Neuronal stem cell (in vitro differentiated cells): Measurements from ENCODE around the gene MTMR6.

Experiments used
- DNase-seq: peaks from one replicate; pipeline ENCODE4 v3.0.0-alpha.2; 2013; ENCODE audit warnings: low spot score
- H2AFZ ChIP-seq: one replicate; pipeline ENCODE4 v1.6.1; 2013; ENCODE audit warnings: mild to moderate bottlenecking, low read length, inconsistent platforms
- H2AK5ac ChIP-seq: 2 replicates; pipeline ENCODE4 v1.6.1; 2013; ENCODE audit warnings: low read depth, mild to moderate bottlenecking, inconsistent platforms, low read length, moderate library complexity, mixed read lengths
- H2BK120ac ChIP-seq: 2 replicates; pipeline ENCODE4 v1.6.1; 2013; ENCODE audit warnings: low read depth, mild to moderate bottlenecking, inconsistent platforms, low read length, moderate library complexity, mixed read lengths
- H2BK12ac ChIP-seq: one replicate; pipeline ENCODE4 v1.6.1; 2013; ENCODE audit warnings: low read length, inconsistent platforms
- H2BK15ac ChIP-seq: 2 replicates; pipeline ENCODE4 v1.6.1; 2013; ENCODE audit warnings: mild to moderate bottlenecking, low read length, inconsistent platforms, mixed read lengths
- H2BK5ac ChIP-seq: one replicate; pipeline ENCODE4 v1.6.1; 2013; ENCODE audit warnings: inconsistent platforms, mild to moderate bottlenecking, low read length, moderate library complexity
- H3K14ac ChIP-seq: one replicate; pipeline ENCODE4 v1.6.1; 2013; ENCODE audit warnings: low read length, inconsistent platforms
- H3K18ac ChIP-seq: 2 replicates; pipeline ENCODE4 v1.6.1; 2013; ENCODE audit warnings: low read length, inconsistent platforms
- H3K23ac ChIP-seq: 2 replicates; pipeline ENCODE4 v1.6.1; 2013; ENCODE audit warnings: low read depth, mild to moderate bottlenecking, mixed read lengths, low read length, inconsistent platforms; ENCODE audit not compliant: poor library complexity
- H3K27ac ChIP-seq: replicated peaks from 3 replicates; pipeline ENCODE4 v1.5.1; 2013; ENCODE audit warnings: low read length, inconsistent platforms
- H3K27me3 ChIP-seq, 3 experiments: 2 replicates each; pipeline ENCODE4 v1.6.1; 2013; ENCODE audit warnings: low read length in 3 of 3, mild to moderate bottlenecking in 2 of 3, inconsistent platforms in 1 of 3, low read depth in 1 of 3, mixed read lengths in 1 of 3, moderate library complexity in 1 of 3; ENCODE audit not compliant: control insufficient read depth in 3 of 3, insufficient read depth in 3 of 3
- H3K36me3 ChIP-seq, 2 donors: replicated peaks in 1 of 2; 2 replicates each; pipeline ENCODE4 v1.6.1; 2013; ENCODE audit warnings: low read length in 2 of 2; ENCODE audit not compliant: control insufficient read depth in 2 of 2, insufficient read depth in 2 of 2
- H3K4ac ChIP-seq: 2 replicates; pipeline ENCODE4 v1.6.1; 2013; ENCODE audit warnings: inconsistent platforms, mild to moderate bottlenecking, low read length, moderate library complexity
- H3K4me1 ChIP-seq, 2 donors: 1 replicate in 1 of 2; 2 replicates in 1 of 2; pipeline ENCODE4 v1.6.1; 2013; ENCODE audit warnings: low read length in 2 of 2, low read depth in 1 of 2; ENCODE audit not compliant: control insufficient read depth in 2 of 2, insufficient read depth in 1 of 2
- H3K4me2 ChIP-seq: one replicate; pipeline ENCODE4 v1.6.1; 2013; ENCODE audit warnings: mild to moderate bottlenecking, low read length, inconsistent platforms; ENCODE audit not compliant: insufficient read depth, poor library complexity, severe bottlenecking
- H3K4me3 ChIP-seq, 2 donors: 2 replicates each; pipeline ENCODE4 v1.5.1; 2013; ENCODE audit warnings: low read length in 2 of 2, mild to moderate bottlenecking in 2 of 2, inconsistent platforms in 1 of 2, moderate library complexity in 1 of 2
- H3K79me1 ChIP-seq: one replicate; pipeline ENCODE4 v1.6.1; 2013; ENCODE audit warnings: low read depth, mild to moderate bottlenecking, inconsistent platforms, low read length, moderate library complexity
- H3K9ac ChIP-seq: one replicate; pipeline ENCODE4 v1.6.1; 2013; ENCODE audit warnings: mild to moderate bottlenecking, low read depth, low read length, inconsistent platforms; ENCODE audit not compliant: poor library complexity
- H3K9me3 ChIP-seq, 2 donors: replicated peaks in 1 of 2; 2 replicates each; pipeline versions ENCODE3 to v1.6.1; 2013; ENCODE audit warnings: low read length in 2 of 2, mild to moderate bottlenecking in 2 of 2, inconsistent platforms in 1 of 2, low read depth in 1 of 2, mixed read lengths in 1 of 2, moderate library complexity in 1 of 2; ENCODE audit not compliant: control insufficient read depth in 2 of 2, insufficient read depth in 1 of 2
- H4K8ac ChIP-seq: one replicate; pipeline ENCODE4 v1.6.1; 2013; ENCODE audit warnings: low read depth, mild to moderate bottlenecking, inconsistent platforms, low read length, moderate library complexity
- H4K91ac ChIP-seq: one replicate; pipeline ENCODE4 v1.6.1; 2013; ENCODE audit warnings: low read length, low read depth, mild to moderate bottlenecking, inconsistent platforms; ENCODE audit not compliant: poor library complexity
- WGBS, 2 donors: extraction: QIAGEN DNeasy Blood & Tissue Kit; methylation state at CpG; one replicate each; pipeline ENCODE4 v1.1.7; 2013; ENCODE audit warnings: missing lambda C conversion rate in 2 of 2, mixed read lengths in 1 of 2; ENCODE audit not compliant: insufficient read length in 2 of 2, insufficient replicate concordance in 1 of 2; ENCODE audit errors: extremely low coverage in 2 of 2; 5-methylcytosine and 5-hydroxymethylcytosine counted together

The MTMR6 gene

DNA sequence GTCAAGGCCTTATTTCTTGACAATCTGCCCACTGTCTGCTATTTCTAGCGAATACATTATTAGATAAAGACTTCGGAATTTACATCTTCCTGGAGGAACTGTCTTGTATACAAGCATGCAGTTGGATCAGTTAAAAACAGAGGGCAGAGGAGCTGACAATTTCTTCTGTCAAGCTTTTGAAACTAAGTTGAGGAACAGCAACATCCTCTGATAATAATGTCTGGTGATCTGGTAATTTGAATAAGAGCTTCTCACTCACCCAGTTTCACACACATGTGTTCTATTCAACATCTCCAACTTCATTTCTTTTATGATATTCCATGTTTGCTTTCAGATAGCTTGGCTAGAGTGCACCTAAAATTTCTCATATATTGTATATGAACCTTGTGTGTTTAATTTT, 50.2 kb downstream of the MTMR6 start:
- no peak overlapping the region for H3K4ac ChIP-seq
- no peak overlapping the region for H4K91ac ChIP-seq
- H3K14ac ChIP-seq: no peak overlapping the region
- H3K9me3 ChIP-seq: no peaks in the 10 kb centered on the region
- H2AK5ac ChIP-seq: no peak overlapping the region
- WGBS, 2 donors: no CpG with 5 or more reads among the region's 2 CpGs
- H3K4me2 ChIP-seq: no peak overlapping the region
- H2BK120ac ChIP-seq: no peak overlapping the region
- no peaks in the 10 kb centered on the region for H3K79me1 ChIP-seq
- H3K27me3 ChIP-seq: no peaks in the 10 kb centered on the region
- no peak overlapping the region for H3K9ac ChIP-seq
- no peak overlapping the region for H3K4me3 ChIP-seq
- H3K36me3 ChIP-seq: no peaks in the 10 kb centered on the region
- H3K4me1 ChIP-seq: no peaks in the 10 kb centered on the region
- H4K8ac ChIP-seq: no peak overlapping the region
- H3K27ac ChIP-seq: no peak overlapping the region
- no peak overlapping the region for H2AFZ ChIP-seq
- DNase-seq: no peak
- no peak overlapping the region for H2BK15ac ChIP-seq
- H3K23ac ChIP-seq: no peak overlapping the region
- H3K18ac ChIP-seq: no peak overlapping the region
- H2BK12ac ChIP-seq: no peak overlapping the region
- H2BK5ac ChIP-seq: no peak overlapping the region

- no CpG with 5 or more reads among the region's 1 CpG for WGBS, 2 donors
- H2BK120ac ChIP-seq: no peak overlapping the region
- H4K91ac ChIP-seq: no peak overlapping the region
- H3K9ac ChIP-seq: no peak overlapping the region
- no peak for DNase-seq
- H3K4me1 ChIP-seq: peaks cover 0 to 1% of the 10 kb centered on the region in 2 donors
- H3K79me1 ChIP-seq: no peaks in the 10 kb centered on the region
- no peaks in the 10 kb centered on the region for H3K9me3 ChIP-seq
- no peak overlapping the region for H4K8ac ChIP-seq
- no peak overlapping the region for H2BK5ac ChIP-seq
- no peak overlapping the region for H2BK15ac ChIP-seq
- H3K36me3 ChIP-seq: no peaks in the 10 kb centered on the region
- H3K27me3 ChIP-seq: no peaks in the 10 kb centered on the region
- H3K27ac ChIP-seq: no peak overlapping the region
- H3K4me3 ChIP-seq: no peak overlapping the region
- H2AK5ac ChIP-seq: no peak overlapping the region
- H3K23ac ChIP-seq: no peak overlapping the region
- H2AFZ ChIP-seq: no peak overlapping the region
- no peak overlapping the region for H3K14ac ChIP-seq
- H2BK12ac ChIP-seq: no peak overlapping the region
- H3K18ac ChIP-seq: no peak overlapping the region
- no peak overlapping the region for H3K4me2 ChIP-seq
- no peak overlapping the region for H3K4ac ChIP-seq
Observed at GRCh38 chr13:25233861-25234260, 53.4 kb downstream of the MTMR6 start.

- Histone ChIP-seq H3K36me3 (no peaks in the 10 kb centered on the region), H2BK120ac (no peak overlapping the region), H2BK15ac (no peak overlapping the region), H2AFZ (peak overlapping the region; percentile 54), H3K79me1 (no peaks in the 10 kb centered on the region), H3K27ac (no peak overlapping the region), H2BK12ac (no peak overlapping the region), H3K9me3 (no peaks in the 10 kb centered on the region), H3K4me3 (no peak overlapping the region), H4K91ac (no peak overlapping the region), H4K8ac (no peak overlapping the region), H3K4me1 (peaks cover 0 to 1% of the 10 kb centered on the region in 2 donors), H2BK5ac (no peak overlapping the region), H3K4me2 (no peak overlapping the region), H3K9ac (no peak overlapping the region), H2AK5ac (no peak overlapping the region), H3K27me3 (no peaks in the 10 kb centered on the region), H3K14ac (no peak overlapping the region), H3K18ac (no peak overlapping the region), H3K4ac (no peak overlapping the region), H3K23ac (no peak overlapping the region)
- WGBS, 2 donors: no CpG with 5 or more reads among the region's 2 CpGs
- no peak for DNase-seq
Observed at GRCh38 chr13:25232937-25233515, 54.3 kb downstream of the MTMR6 start.

DNA sequence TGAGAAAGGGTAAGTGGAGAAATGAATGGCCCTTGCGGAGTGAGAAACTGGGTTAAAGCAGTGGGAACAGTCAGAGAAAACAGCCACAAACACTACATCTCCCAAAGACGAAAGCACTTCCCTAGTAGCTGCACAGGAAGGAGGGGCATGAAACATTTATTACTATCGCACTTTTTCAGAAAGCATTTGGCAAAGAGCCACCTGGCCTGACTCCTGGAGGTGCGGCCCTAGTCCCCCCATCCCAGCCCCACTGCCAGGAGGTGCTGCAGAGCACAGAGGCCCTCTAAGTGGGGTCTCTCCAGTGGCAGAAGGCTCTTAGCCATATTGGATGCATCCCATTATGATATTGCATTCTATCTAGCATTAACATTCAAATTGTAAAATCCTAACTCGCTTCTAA, 55.8 kb downstream of the MTMR6 start:
- Histone ChIP-seq H2BK12ac (no peak overlapping the region), H3K9me3 (no peaks in the 10 kb centered on the region), H3K9ac (no peak overlapping the region), H3K18ac (no peak overlapping the region), H2BK15ac (no peak overlapping the region), H3K14ac (no peak overlapping the region), H4K91ac (no peak overlapping the region), H2AFZ (no peak overlapping the region), H2BK5ac (no peak overlapping the region), H3K23ac (no peak overlapping the region), H4K8ac (no peak overlapping the region), H3K4ac (no peak overlapping the region), H3K4me1 (peaks cover 0 to 1% of the 10 kb centered on the region in 2 donors), H3K27me3 (no peaks in the 10 kb centered on the region), H2BK120ac (no peak overlapping the region), H3K36me3 (no peaks in the 10 kb centered on the region), H2AK5ac (no peak overlapping the region), H3K4me3 (no peak overlapping the region), H3K4me2 (no peak overlapping the region), H3K27ac (no peak overlapping the region), H3K79me1 (no peaks in the 10 kb centered on the region)
- WGBS, 2 donors: no CpG with 5 or more reads among the region's 5 CpGs
- no peak for DNase-seq
